NCI-H748 treated with DMSO at 0.1 percent for 48 hours (cell line): Measurements from ENCODE around the gene GBP2.

Experiments used
- DNase-seq: peaks from one replicate; lab custom pipeline; 2025; lab: John Stamatoyannopoulos, UW

The GBP2 gene

DNA sequence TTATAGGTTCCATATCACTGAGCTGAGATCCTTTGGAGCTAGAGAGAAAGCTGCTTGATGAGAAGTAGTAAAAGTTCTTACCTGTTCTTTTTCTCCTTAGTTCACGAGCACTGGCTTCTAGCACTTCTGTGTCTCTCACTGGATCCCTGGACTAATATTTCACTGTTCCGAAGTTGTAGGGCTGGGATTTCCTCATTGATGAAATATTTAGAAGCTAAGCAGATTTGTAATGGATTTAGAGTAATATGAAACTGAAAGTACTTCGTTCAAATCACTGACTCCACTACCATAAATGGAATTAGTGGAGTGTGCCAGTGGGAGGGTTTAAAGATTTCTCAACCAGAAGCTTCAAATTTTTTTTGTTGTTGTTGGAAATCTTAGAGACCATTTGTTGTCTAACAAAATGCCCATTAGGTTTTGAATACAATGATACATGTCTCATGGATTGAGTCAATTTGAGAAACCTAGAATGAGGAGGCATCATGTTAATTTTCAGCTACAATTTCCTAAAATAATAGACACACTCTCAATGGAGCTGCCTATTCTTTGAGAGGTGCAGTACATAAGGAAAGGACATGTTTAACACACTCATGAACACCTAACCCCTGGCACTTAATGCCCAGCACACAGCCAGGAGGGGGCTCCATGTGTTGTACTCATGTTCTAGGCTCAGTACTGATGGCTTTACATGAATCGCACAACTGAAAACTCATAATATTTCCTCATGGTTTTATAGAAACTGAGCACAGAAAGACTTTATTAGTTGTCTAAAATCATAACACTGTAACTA lies 60.6 kb downstream of the GBP2 start, which contains the start of gene GBP1:
Gene GBP1, minus strand, starts transcription at position 130 of the 790 bp plus-strand sequence. CDS start 1,974 bp downstream, outside the sequence.
- no peak for DNase-seq

DNA sequence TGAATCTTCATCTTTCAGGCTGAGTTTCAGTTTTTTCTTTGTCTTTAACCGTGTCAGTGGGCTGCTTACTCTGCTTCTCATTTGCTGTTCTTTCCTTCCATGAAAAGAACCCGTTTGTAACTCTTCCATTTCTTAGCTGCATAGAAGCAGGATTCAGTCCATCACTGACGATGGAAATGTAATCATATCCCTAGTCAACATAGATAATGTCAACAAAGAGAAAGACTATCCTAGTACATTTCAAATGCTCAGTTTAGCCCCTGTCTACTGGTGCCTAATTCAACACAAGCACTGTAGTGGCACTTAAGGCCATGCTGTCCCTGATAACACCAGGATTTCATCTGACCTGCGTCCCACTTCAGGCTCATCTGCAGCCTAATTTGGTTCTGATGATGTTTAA lies 61.3 kb downstream of the GBP2 start:
- no peak for DNase-seq

GRCh38 chr1:89063094-89063493 lies 62.8 kb downstream of the GBP2 start:
- DNase-seq: no peak

- no peak for DNase-seq
Measured at GRCh38 chr1:89060091-89060490, 65.8 kb downstream of the GBP2 start.
